IMR-90 (cell line): Measurements from ENCODE around the gene CCR8. TPM values are rescaled to one million over a fixed set of nuclear protein-coding genes. Genes with fewer than 3 reads are reported as not detected.

Experiments
- ATAC-seq: fragments of 200-7000 bp; cut with Tn5 transposase; 2 replicates; pipeline ENCODE4 v1.9.1; 2020; ENCODE audit warnings: low read depth, mild to moderate bottlenecking, moderate library complexity
- BruUV-seq: library from RNA; stranded (reverse); fragments of 400-500 nt; replicated peaks from 2 replicates; lab custom pipeline; 2021; lab: Mats Ljungman, UMichigan
- CTCF ChIA-PET: fragments of 300-600 bp; formaldehyde crosslinking; extraction: SDS; loops from one replicate; lab custom pipeline; 2021; ENCODE audit warnings: antibody characterized with exemption; lab: Yijun Ruan, JAX
- POLR2A ChIA-PET: fragments of 300-600 bp; sonication (Branson Sonifier 250); formaldehyde crosslinking; loops from one replicate; lab custom pipeline; 2022; ENCODE audit warnings: antibody characterized with exemption; ENCODE audit not compliant: unreplicated experiment; lab: Charles Lee
- DNase-seq: peaks from one replicate; pipeline ENCODE4 v3.0.0; 2013
- H2AFZ ChIP-seq: replicated peaks from 2 replicates; pipeline ENCODE3; 2013; ENCODE audit warnings: low read length, mild to moderate bottlenecking; ENCODE audit not compliant: poor library complexity
- H2AK5ac ChIP-seq: 2 replicates; pipeline ENCODE4 v1.6.1; 2013; ENCODE audit warnings: low read depth, low read length, inconsistent platforms
- H2AK9ac ChIP-seq: replicated peaks from 2 replicates; pipeline ENCODE3; 2013; ENCODE audit warnings: mild to moderate bottlenecking, low read depth, low read length, moderate library complexity; ENCODE audit not compliant: poor library complexity
- H2BK120ac ChIP-seq: 2 replicates; pipeline ENCODE4 v1.6.1; 2013; ENCODE audit warnings: low read depth, low read length, inconsistent platforms
- H2BK15ac ChIP-seq: 3 replicates; pipeline ENCODE4 v1.6.1; 2013; ENCODE audit warnings: low read depth, low read length, inconsistent platforms
- H2BK20ac ChIP-seq: 2 replicates; pipeline ENCODE4 v1.6.1; 2013; ENCODE audit warnings: low read depth, mild to moderate bottlenecking, inconsistent platforms, low read length, moderate library complexity
- H2BK5ac ChIP-seq: 2 replicates; pipeline ENCODE4 v1.6.1; 2013; ENCODE audit warnings: mild to moderate bottlenecking, low read depth, low read length, inconsistent platforms; ENCODE audit not compliant: poor library complexity, severe bottlenecking
- H3K14ac ChIP-seq: replicated peaks from 2 replicates; pipeline ENCODE4 v1.6.1; 2013; ENCODE audit warnings: low read depth, low read length, inconsistent platforms
- H3K18ac ChIP-seq: 2 replicates; pipeline ENCODE4 v1.6.1; 2013; ENCODE audit warnings: low read depth, low read length, control low read depth
- H3K23ac ChIP-seq: 2 replicates; pipeline ENCODE4 v1.6.1; 2013; ENCODE audit warnings: low read depth, low read length, inconsistent platforms
- H3K27ac ChIP-seq: 2 replicates; pipeline ENCODE4 v1.5.1; 2013; ENCODE audit warnings: mild to moderate bottlenecking, control low read depth, low read length; ENCODE audit not compliant: insufficient read depth
- H3K27me3 ChIP-seq: 2 replicates; pipeline ENCODE4 v1.6.1; 2013; ENCODE audit warnings: low read length; ENCODE audit not compliant: control insufficient read depth, insufficient read depth
- H3K36me3 ChIP-seq: 2 replicates; pipeline ENCODE4 v1.6.1; 2013; ENCODE audit warnings: low read length, mixed read lengths; ENCODE audit not compliant: control insufficient read depth, insufficient read depth
- H3K4ac ChIP-seq: 2 replicates; pipeline ENCODE4 v1.6.1; 2013; ENCODE audit warnings: low read depth, low read length, inconsistent platforms
- H3K4me1 ChIP-seq: 2 replicates; pipeline ENCODE4 v1.6.1; 2013; ENCODE audit warnings: low read length, mixed read lengths; ENCODE audit not compliant: control insufficient read depth, insufficient read depth
- H3K4me2 ChIP-seq: 2 replicates; pipeline ENCODE4 v1.6.1; 2013; ENCODE audit warnings: low read depth, mild to moderate bottlenecking, control low read depth, low read length, moderate library complexity
- H3K4me3 ChIP-seq: 2 replicates; pipeline ENCODE4 v1.5.1; 2013; ENCODE audit warnings: low read depth, mild to moderate bottlenecking, control low read depth, low read length, moderate library complexity; ENCODE audit not compliant: insufficient read depth
- H3K56ac ChIP-seq: 2 replicates; pipeline ENCODE4 v1.6.1; 2013; ENCODE audit warnings: low read length, inconsistent platforms; ENCODE audit not compliant: insufficient read depth; ENCODE audit errors: extremely low read depth
- H3K79me1 ChIP-seq, 2 experiments: 2 replicates each; pipeline ENCODE4 v1.6.1; 2013; ENCODE audit warnings: low read length in 2 of 2, inconsistent platforms in 1 of 2, low read depth in 1 of 2
- H3K9ac ChIP-seq: 2 replicates; pipeline ENCODE4 v1.6.1; 2013; ENCODE audit warnings: low read depth, low read length, control low read depth
- H3K9me1 ChIP-seq: 2 replicates; pipeline ENCODE4 v1.6.1; 2013; ENCODE audit warnings: low read length, inconsistent platforms; ENCODE audit not compliant: insufficient read depth
- H3K9me3 ChIP-seq: 2 replicates; pipeline ENCODE4 v1.6.1; 2013; ENCODE audit warnings: low read length; ENCODE audit not compliant: control insufficient read depth, insufficient read depth
- H4K20me1 ChIP-seq: 2 replicates; pipeline ENCODE4 v1.6.1; 2013; ENCODE audit warnings: low read length, inconsistent platforms; ENCODE audit not compliant: insufficient read depth
- H4K5ac ChIP-seq: 2 replicates; pipeline ENCODE4 v1.6.1; 2013; ENCODE audit warnings: mild to moderate bottlenecking, low read depth, low read length, control low read depth
- H4K8ac ChIP-seq, 2 experiments: 2 replicates each; pipeline ENCODE4 v1.6.1; 2013; ENCODE audit warnings: low read depth in 2 of 2, low read length in 2 of 2, control low read depth in 1 of 2, inconsistent platforms in 1 of 2
- H4K91ac ChIP-seq: 2 replicates; pipeline ENCODE4 v1.6.1; 2013; ENCODE audit warnings: low read depth, low read length, inconsistent platforms; ENCODE audit not compliant: insufficient read depth
- BHLHE40 ChIP-seq: fragments of 150-350 bp; IDR thresholded peaks from 2 replicates; pipeline ENCODE4 v1.6.1; 2016; ENCODE audit warnings: mild to moderate bottlenecking, low read depth, low read length
- FOS ChIP-seq: fragments of 150-350 bp; IDR thresholded peaks from 2 replicates; pipeline ENCODE4 v1.6.1; 2016; ENCODE audit warnings: low read depth, low read length
- RFX5 ChIP-seq: IDR thresholded peaks from 2 replicates; pipeline ENCODE4 v1.8.0; 2012; ENCODE audit warnings: low read depth, mild to moderate bottlenecking, low read length, moderate library complexity
- dilution Hi-C: fragments of 300-500 bp; cut with HindIII; formaldehyde crosslinking; loops from one replicate; pipeline ENCODE4 v1.14.3; 2018; ENCODE audit warnings: low sequenced_read_pairs; ENCODE audit not compliant: unreplicated experiment
- in situ Hi-C: fragments of 300-500 bp; cut with MboI; formaldehyde crosslinking; loops from 3 replicates; pipeline ENCODE4 v1.14.3; 2019; ENCODE audit warnings: low sequenced_read_pairs, inconsistent platforms, mixed read lengths
- intact Hi-C: fragments of 100-400 bp; cut with micrococcal nuclease; formaldehyde crosslinking; loops from 2 replicates; pipeline ENCODE4 v1.10.0; 2022
- polyA plus RNA-seq, 3 experiments: library from polyadenylated mRNA; depleted of rRNA; stranded (reverse); fragments of >200 nt; gene quantifications; 2 replicates each; pipeline ENCODE4 v1.2.3, GENCODE V29; 2012; ENCODE audit warnings: low replicate concordance in 1 of 3
- total RNA-seq: library from RNA; depleted of rRNA; stranded (reverse); fragments of >200 nt; gene quantifications from 2 replicates; pipeline ENCODE4 v1.2.3, GENCODE V29; 2012

Gene CCR8
- total and polyA plus RNA-seq, 2 of the 4 experiments (the other 2 are of a cell fraction) = not detected

DNA sequence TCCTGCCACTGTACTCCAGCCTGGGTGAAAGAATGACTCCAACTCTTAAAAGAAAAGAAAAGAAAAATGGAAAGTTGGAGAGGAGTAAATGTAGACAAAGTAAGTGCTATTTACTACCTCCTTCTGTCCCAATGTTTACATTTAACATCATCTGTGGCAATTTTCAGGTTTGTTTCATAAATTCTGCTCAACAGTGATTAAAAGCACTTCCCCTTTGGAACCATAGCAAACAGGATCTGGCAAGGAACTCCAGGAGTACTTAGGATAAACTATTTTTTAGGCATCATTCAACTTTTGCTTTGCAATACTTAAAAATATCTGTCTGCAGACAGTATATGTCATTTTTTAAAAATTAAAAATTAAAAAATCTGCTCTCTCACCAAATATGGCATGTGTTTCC, 44.2 kb upstream of the CCR8 start:
- ChIA-PET CTCF (interaction anchor here (0.6 kb wide), 1 partner anchor 159 kb away, joined by 3 read pairs; no protein-coding TSS in a partner anchor), POLR2A (interaction anchor here (0.6 kb wide), 2 partner anchors 28 to 32 kb away, joined by 4 to 5 read pairs; no protein-coding TSS in a partner anchor)
- dilution Hi-C loops = no loop called here
- no peak for TF ChIP-seq RFX5
- no peak for TF ChIP-seq BHLHE40
- TF ChIP-seq FOS = no peak
- H3K14ac ChIP-seq = no peak overlapping the region
- H3K18ac ChIP-seq = no peak overlapping the region
- no peak overlapping the region for H4K5ac ChIP-seq
- ATAC-seq (no peak), DNase-seq (no peak)
- H3K56ac ChIP-seq = no peak overlapping the region
- no peak overlapping the region for H2BK15ac ChIP-seq
- H3K4ac ChIP-seq = no peak overlapping the region
- in situ Hi-C loops = loop anchor here (5.0 kb wide), 1 partner anchor 158 kb away; no protein-coding TSS in a partner anchor
- no peak overlapping the region for H3K4me2 ChIP-seq
- H3K4me3 ChIP-seq = no peak overlapping the region
- no peaks in the 10 kb centered on the region for H3K9me1 ChIP-seq
- H2BK5ac ChIP-seq = no peak overlapping the region
- H2BK20ac ChIP-seq = no peak overlapping the region
- no peaks in the 10 kb centered on the region for H3K79me1 ChIP-seq
- no peak overlapping the region for H3K23ac ChIP-seq
- no peak overlapping the region for H2AK9ac ChIP-seq
- no peak overlapping the region for H3K27ac ChIP-seq
- no peaks in the 10 kb centered on the region for H3K9me3 ChIP-seq
- no peaks in the 10 kb centered on the region; the same call in 1 of the 2 replicates for H4K20me1 ChIP-seq
- intact Hi-C loops = no loop called here
- no peak overlapping the region for H2AK5ac ChIP-seq
- H3K27me3 ChIP-seq = no peaks in the 10 kb centered on the region; the same call in 1 of the 2 replicates
- BruUV-seq = no TSS peak
- no peak overlapping the region for H4K8ac ChIP-seq
- no peaks in the 10 kb centered on the region for H3K4me1 ChIP-seq
- no peak overlapping the region for H4K91ac ChIP-seq
- H2BK120ac ChIP-seq = no peak overlapping the region
- H2AFZ ChIP-seq = no peak overlapping the region
- no peaks in the 10 kb centered on the region for H3K36me3 ChIP-seq
- no peak overlapping the region for H3K9ac ChIP-seq
